Brain pericyte (primary cell): ENCODE measurements around the gene PTPRE.
"Not testable (repeated sequence)": the region's sequence is repeated elsewhere in the genome, so short reads cannot be mapped to it uniquely, and the experiment has no call there.

Source experiments
- DNase-seq: peaks from one replicate; pipeline ENCODE4 v3.0.0-alpha.2; 2012; ENCODE audit warnings: low read depth, low spot score

PTPRE gene

DNA sequence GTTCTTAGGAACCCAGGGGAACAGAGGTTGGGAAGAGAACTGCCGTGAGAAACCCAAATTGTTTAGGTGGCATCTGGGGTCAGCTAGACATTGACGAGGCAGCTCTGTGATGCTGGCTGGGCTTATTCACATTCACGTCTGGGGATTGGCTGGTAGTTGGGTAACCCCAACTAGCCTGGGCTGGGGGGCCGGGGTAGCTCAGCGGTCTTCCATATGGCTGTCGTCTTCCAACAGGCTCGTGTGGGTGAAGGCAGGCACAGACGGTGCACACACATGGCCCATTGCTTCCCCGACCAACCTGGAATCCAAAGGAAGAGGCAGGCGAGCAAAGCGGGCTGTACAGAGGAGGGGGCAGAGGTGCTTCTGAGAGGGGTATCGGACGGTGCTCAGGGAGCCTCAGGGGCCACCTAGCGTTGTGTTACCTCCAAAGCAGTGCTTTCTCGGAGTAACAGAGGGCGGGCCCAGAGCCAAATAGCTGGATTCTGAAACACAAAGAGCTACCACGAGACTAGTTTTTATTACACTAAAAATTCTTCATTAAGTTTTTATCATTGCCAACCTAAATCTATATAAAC is 184.8 kb downstream of the PTPRE start:
- no peak for DNase-seq

DNA sequence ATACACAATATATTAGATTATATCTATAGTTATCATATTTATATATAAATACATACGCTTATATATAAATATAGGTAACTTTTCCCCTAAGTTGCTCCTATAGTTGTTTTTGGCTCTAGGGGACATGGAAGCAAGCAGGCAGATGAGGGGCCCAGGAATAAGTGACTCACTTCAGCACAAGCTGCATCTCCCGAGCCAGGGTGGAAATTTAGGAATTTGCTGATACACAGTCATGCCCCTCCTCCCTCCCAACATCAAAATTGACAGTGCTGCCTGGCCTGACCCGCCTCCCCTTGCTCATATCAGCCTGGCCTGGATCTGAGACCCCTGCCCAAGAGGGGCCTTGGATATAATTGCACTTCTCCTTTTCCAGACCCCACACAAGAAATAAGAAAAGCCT is 185.6 kb downstream of the PTPRE start:
- DNase-seq: no peak

DNA sequence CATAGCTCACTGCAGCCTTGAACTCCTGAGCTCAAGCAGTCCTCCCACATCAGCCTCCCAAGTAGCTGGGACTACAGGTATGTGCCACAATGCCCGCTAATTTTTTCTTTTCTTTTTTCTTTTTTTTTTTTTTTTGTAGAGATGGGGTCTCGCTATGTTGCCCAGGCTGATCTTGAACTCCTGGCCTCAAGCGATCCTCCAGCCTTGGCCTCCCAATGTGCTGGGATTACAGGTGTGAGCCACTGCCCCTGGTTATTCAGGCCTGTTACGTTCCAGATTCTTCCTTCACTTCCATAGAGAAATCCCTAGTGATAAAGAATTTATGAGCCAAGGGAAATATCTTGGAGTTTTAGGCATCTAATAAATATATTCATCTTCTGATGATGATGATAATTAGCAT is 187.7 kb downstream of the PTPRE start:
- not testable (repeated sequence) for DNase-seq

DNA sequence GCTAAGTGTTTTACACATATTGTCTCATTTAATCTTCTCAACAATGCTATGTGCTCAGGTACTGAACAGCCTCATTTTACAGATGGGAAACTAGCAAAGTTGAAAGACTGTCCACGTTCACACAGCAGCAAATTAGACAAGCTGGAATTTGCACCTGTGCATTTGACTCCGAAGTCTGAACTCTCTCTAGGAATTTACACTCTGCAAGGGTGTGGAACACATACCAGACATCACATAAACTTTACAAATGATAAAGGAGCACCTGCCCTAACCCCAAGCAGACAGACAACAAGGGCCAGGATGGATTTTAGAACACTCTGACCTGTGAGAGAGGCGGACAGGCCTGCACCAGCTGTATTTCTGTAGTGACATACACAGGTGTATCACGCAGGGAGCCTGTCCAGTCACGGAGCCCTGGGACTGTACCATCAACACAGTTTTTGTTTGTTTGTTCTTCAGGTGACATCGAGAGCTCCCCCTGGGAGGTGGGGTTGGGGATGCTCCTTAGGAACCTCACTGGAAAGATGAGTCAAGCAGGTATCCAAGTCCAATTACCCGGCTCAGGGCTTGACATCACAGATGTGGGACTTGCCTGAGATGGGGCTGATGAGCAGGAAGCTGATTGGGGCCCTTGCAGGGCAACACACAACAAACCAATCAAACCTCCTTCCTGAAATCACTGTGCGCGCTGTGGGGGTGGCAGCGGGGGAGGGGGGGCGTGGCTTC is 188.3 kb downstream of the PTPRE start:
- no peak for DNase-seq

DNA sequence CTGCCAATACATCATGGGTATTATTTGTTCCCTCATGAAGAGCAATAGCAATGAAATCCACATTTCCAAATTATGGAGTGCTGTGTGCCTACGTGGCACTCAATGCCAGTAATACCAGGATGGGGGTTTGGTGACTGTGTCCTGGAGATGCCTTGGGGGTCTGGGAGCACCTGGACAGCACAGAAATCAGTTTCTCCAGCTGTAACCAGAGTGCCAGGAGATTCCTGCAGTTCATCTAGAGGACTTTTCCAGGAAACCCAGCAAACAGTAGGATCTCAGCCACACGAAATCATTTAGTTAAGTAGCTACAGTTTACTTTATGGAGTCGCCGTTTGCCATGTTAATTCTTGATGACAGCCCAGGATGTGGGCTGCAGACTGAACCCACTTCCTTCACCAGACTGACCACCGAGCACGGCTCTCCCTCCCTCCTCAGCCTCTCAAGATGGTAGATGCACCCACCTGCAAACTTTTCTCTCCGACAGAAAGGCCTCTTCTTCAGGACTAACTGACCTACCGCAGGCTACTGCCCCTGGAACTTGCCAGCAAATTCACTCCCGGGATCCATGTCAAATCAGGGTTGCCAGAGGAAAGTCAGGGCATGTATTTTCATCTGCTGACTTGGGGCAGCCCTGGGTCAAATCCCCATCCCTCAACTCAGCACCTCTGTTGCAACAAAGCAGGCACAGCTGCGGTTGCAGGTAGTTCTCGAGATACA is 189.0 kb downstream of the PTPRE start:
- no peak for DNase-seq

DNA sequence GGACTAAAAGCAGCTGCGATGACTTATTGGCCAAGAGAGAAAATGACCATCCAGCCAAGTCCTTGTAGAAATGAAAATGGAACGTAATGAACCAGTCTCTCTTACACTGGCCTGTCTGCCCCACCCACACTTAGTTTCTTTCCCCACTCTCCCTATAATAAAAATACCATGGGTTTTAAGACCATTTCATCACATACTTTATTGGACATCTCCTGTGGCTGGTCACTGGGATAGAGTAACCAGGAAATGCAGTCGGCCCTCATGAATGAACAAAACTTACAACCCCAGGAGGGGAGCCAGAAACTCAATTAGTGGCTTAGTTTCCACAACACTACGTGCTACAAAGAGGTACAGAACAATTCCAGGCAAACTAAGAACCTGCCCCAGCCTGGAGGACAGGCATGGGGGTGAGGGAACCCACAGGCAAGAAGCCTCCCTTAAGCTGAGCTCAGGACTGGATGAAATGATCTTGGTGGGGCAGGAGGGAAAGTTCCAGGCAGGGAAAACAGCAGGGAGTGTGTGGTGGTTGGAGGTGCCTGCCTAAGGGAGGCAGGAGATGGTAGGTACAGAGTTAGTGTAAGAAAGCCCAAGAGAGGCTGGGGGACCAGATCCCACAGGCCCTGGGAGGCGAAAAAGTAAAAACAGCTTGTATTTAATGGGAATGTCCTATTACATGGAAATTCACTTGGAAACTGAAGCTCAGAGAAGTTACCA is 189.7 kb downstream of the PTPRE start:
- DNase-seq: no peak

DNA sequence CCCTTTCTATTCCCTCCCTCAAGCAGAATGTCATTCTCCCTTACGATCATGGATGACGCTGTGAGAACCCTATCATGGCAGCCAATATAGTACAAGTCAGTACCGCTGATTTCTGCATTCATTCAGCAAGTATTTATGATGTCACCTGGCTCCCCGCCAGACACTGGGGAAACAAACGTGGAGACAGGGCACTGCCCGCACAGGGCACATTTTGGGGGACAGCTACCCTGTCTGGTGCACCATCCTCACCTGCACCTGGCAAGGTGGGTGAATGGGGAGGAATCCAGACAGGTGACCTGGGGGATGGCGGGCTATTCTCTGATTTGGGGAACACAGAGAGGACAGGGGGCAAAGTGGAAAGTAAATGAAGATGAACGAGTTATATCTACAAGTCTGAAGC is 190.9 kb downstream of the PTPRE start:
- DNase-seq: no peak

DNA sequence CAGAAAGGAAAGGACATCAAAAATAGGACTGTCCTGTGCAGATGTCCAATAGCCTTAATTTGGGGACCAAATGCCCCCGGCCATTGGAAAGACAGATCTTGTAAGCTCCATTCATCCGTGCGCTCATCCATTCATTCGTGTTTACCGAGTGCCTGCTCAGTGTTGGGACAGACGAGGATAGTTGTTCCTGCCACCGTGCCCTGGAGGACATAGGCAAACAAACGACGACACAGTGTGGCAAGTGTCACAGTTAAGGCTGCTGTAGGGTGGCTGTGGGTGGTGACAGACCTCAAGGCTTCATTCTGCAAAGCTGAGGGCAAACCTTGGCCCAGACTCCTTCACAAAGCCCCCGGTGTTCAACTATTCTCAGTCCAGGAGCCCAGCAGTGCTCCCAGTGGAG is 191.7 kb downstream of the PTPRE start:
- DNase-seq: no peak

DNA sequence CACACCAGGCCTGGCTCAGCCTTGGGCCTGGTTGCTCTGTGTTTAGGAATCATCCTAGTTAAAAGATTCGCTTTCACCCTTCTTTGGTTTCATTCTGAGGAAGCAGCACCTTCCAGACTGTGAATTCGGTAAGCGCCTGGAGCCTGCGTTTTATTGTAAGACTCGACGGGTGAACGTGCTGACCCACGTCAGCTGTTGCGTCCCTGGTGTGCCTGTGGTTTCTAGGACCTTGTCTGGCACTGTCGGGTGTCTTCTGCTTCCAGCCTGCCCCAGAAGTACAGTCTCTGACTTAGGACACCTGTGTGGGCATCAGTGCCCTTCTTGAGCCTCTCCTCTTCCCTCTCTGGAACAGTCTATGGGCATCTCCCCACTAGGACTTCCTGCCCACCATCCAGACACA is 193.0 kb downstream of the PTPRE start:
- DNase-seq: no peak

DNA sequence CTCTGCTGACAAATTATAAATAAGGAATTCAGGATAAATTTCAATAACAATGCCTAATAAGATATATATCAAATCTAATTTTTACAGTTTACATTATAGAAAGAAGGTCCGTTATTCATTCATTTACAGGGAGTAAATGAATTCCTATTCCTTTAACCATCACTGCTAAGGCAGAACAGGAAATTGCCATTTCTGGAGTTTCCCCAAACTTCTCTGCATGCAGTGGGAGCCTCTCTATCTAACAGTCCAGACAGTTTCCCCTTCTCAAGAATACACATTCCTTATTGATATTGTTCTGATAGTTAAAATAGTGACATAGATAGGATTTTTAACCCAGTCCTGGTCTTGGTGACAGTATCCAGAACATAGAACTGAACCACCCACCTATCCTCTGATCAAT is 195.0 kb downstream of the PTPRE start:
- DNase-seq: no peak

DNA sequence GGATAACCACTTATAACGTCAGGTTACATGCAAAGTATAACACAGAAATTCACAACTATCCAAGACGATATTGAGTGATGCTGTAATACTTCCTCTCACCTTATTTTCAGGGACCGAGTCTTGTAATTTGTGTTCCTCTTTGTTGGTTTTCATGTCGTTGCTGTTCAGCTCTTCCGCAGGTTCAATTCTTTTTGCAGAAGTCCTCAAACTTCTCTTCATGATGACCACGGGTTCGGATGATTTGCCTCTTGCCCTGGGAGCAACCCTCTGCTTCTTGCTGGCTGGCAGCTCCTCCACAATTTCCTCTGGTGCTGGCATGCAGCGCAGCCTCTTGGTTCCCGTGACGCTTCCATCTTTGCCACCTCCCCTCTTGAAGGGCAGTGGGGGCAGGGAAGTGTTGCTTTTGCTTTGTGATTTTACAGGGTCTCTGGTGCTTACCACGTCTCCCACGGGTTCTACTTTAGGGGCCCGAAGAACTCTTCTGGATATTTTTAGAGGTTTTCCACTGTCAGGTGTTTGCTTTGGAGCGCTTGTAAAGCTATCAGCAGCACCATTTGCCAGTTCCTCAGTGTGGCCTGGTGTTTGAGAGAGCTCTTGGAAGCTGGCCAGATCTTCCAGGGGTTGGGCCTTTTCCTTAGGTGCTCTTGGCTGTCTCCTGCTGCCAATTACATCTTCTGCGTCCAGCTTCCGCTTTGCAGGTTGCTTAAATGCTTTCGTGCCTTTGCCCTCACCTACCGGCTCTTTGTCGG is 195.8 kb downstream of the PTPRE start:
- no peak for DNase-seq

DNA sequence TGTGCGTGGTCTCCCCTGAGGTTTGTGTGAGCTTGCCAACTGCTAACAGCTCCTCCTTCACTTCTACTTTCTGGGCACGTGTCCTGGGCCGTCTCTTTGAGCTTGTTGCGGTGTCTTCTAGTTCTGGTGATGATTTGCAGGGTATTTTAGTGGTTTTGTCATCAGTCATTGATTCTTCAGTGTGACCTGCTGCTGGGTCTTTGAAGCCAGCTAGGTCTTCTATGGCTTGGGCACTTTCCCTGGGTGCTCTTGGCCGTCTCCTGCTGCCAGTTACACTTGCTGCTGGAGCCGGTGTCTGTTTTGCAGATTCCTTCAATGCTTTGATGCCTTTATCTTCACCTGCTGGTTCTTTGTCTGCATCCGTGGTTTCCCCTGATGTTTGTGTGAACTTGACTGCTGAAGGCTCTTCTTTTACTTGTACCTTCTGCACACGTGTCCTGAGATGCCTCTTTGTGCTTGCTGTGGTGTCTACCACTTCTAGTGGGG is 196.4 kb downstream of the PTPRE start:
- DNase-seq: no peak

DNA sequence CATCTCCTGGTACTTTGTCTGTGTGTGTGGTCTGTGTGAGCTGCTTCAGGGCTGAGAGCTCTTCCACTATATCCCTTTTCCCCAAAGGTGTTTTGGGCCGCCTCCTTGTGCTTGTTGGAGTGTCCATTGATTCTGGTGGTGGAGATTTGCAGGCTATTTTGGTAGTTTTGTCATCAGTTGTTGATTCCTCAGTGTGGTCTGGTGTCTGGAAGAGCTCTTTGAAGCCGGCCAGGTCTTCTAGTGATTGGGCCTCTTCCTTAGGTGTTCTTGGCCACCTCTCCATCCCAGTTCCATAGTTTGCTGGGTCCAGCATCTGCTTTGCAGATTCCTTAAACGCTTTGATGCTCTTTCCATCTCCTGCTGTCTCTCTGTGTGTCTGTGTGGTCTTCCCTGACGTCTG is 198.5 kb downstream of the PTPRE start:
- no peak for DNase-seq

DNA sequence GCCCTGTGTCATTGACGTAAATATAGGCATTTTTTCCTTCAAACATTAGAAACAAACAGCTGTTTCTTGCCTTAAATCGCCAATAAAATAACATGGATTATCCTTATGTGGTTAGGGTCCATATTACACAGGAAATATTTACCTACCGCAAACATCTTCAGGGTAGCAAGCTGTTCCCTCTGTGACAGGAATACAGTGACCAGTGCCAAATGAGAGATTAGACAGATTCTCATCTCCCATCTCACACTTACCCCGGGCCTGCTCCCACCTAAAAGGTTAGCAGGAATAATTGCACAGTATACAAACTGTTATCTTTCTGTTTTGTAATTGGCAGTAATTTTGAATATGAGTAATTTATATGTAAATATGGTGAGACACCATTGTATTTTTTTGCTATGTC is 202.8 kb downstream of the PTPRE start:
- DNase-seq: no peak

DNA sequence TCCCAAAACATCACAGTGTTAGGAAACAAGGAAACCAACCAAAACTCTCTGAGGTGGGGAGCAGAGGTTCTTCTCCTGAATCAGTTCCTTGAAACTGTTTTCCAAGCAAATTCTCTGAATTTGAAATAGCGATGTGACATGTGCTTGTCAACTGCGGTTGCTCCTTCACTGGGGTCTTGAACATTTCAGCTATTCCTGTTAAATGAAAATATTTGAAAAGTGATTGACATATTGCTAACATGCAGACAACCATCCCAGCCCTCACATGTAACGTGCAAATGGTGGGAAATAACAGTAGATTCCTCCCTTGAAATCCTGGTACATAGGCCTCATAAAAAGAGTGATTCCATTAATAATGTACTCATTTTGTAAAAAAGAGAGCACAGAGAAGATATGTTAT is 203.4 kb downstream of the PTPRE start:
- DNase-seq: no peak

DNA sequence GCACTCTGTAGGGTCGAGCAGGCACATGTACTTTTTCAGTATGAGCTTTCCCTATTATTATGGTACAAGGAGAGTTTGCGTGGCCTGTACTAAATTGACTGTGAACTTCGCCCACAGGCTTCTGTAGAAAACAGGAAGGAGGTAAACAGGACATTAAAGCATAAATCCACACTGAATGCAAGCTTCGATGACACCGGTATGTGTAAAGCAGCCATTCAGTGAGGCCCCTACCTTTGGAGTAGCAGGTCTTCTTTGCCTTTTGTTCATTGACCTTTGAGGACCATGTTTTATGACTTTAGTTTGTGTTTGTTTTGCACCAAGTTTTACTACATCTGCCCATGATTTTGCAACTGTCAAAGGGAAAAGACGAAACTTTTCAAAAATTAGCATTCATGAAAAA is 204.8 kb downstream of the PTPRE start:
- DNase-seq: no peak

DNA sequence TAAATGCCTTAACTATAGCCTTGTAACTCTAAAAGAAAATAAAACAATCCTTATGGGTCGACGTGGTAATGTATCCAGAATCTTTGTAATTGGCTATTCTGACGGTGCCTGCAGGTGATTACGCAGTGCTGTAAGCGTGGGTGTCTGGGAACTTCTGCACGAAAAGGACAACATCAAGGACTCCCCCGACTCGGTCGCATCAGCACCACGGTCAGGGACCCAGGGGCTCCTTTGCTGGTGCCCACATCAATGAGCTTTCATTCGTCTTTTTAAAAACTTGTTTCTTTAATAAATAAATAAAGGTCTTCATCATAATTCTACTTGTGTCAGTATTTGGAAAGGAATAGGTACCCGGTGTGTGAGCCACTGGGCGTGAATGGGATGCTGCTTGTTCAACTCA is 206.1 kb downstream of the PTPRE start:
- no peak for DNase-seq

DNA sequence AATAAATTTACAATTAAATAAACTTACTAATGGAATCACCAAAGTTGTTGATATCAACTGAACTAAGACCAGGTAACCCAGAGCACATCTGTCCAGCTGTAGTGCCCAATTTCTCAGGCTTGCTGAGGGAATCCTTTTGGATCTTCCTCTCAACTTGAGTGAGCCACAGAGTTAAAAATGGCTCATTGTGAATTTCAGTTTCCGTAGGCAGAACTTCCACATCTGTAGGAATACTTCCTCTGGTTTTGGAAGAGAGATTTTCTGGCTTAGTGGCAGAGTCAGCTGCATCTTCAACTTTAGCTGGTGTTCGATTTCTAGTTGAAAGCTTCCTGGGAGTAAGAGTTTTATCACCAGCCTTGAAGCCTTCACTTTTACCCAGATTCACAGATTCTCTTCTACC is 208.0 kb downstream of the PTPRE start:
- DNase-seq: no peak

DNA sequence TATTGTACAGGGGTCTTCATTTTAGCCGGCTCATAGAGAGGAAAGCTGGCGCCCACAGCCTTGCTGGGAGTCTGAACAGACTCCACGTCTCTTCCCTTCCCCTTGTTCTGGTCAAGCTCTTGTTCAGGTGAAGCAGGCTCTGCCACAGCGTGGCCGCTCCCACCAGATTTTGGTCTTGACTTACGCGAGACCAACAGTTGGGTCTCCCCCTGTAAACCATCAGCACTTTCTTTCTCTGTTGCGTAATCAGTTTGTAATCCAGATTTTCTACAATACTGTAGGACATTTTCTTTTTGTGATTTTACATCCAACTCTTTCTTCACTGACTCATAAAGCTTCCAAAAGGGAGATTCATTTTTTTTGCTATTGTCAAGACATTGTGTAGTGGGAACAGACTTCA is 208.5 kb downstream of the PTPRE start:
- DNase-seq: no peak

DNA sequence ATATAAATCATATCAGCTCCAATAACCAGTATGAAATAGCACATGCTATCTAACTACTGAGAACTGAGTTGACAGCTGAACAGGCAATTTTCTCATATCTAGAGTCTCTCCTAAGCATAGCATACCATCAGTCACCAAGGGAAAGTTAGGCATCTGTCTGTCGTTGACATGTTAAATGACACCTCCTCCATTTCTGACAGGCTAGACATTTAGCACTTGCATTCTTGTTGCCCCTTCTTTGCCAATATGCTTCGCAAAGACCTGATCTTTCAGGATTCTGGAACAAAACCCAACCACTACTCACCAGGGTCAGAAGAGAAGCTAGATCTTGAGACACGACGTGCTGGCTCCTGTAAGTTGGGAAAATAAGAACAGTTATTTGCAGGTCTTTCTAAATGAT is 209.3 kb downstream of the PTPRE start:
- no peak for DNase-seq

DNA sequence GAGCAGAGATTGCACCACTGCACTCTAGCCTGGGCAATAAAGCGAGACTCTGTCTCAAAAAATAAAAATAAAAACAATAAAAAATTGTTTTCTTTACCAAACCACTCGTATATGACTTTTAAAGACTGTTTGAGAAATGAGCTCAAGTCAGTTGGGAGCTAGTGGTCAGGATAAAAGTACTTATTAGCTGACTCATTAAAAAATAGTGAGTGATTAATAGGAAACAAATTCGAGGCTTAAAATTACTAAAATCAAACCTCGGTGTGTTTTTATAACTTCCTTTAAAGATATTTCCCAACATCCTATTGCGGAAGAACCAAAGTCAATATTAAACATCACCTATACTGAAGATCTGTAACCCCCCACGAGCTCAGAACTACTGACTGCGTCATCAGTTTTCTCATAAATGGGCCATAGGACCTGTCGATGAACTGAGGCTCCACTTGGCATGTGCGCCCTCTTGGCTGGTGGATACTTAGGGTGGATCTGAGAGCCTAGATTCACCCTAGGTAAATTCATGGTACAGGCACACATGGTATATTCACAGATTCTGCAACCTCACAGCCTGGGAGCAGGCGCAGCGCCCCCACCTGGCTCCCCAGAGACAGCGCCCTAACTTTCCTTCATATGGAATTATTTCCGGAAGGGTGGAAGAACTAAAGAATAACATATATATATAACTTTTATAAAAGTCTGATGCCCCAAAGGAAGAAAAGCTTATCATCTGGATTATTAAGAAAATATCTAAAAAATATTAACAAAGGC is 210.1 kb downstream of the PTPRE start:
- DNase-seq: no peak
